ENCODE measurements around the gene DDX23. TPM values are rescaled to one million over a fixed set of nuclear protein-coding genes. Genes with fewer than 3 reads are reported as not detected.

DDX23 gene
- total RNA-seq, 1 donor = 53.6 TPM

DNA sequence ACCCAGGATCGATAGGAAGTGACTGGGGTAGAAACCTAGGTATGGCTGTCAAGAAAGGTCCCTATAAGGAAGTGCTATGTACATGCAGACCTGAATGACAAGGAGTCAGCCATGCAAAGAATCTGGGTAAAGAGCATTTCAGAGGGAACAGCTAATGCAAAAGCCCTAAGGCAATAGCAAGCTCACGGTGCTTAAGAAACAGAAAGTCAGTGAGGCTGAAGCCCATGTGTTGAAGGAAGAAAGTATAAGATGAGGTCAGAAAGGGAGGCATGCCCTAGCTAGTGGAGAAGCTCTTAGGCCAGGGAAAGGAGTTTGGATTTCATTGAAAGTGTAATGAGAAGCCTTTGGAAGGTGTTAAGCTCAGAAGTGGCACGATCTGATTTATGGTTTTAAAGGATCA lies 57.1 kb downstream of the DDX23 start:
- H2AFZ ChIP-seq (ENCODE audit: low read length) = no peak overlapping the region
- no peaks in the 10 kb centered on the region for H4K20me1 ChIP-seq (ENCODE audit: insufficient read depth, low read length)
- no peaks in the 10 kb centered on the region for H3K27me3 ChIP-seq (ENCODE audit: insufficient read depth, low read length)
- no peaks in the 10 kb centered on the region for H3K79me2 ChIP-seq (ENCODE audit: insufficient read depth, low read length)
- H3K4me3 ChIP-seq (ENCODE audit: insufficient read depth, low read length) = no peak overlapping the region
- H3K27ac ChIP-seq (ENCODE audit: low read depth, low read length) = no peak overlapping the region
- TF ChIP-seq, protein P1, sequence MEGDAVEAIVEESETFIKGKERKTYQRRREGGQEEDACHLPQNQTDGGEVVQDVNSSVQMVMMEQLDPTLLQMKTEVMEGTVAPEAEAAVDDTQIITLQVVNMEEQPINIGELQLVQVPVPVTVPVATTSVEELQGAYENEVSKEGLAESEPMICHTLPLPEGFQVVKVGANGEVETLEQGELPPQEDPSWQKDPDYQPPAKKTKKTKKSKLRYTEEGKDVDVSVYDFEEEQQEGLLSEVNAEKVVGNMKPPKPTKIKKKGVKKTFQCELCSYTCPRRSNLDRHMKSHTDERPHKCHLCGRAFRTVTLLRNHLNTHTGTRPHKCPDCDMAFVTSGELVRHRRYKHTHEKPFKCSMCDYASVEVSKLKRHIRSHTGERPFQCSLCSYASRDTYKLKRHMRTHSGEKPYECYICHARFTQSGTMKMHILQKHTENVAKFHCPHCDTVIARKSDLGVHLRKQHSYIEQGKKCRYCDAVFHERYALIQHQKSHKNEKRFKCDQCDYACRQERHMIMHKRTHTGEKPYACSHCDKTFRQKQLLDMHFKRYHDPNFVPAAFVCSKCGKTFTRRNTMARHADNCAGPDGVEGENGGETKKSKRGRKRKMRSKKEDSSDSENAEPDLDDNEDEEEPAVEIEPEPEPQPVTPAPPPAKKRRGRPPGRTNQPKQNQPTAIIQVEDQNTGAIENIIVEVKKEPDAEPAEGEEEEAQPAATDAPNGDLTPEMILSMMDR (IDR thresholded peaks at IDR 0.05; ENCODE audit: extremely low read depth, low read depth, low read length) = no peak
- no peaks in the 10 kb centered on the region for H3K36me3 ChIP-seq (ENCODE audit: insufficient read depth, low read length)
- DNase-seq (ENCODE audit: insufficient read length, low spot score, missing footprints) = no peak
- peaks cover under 1% of the 10 kb centered on the region for H3K4me1 ChIP-seq (ENCODE audit: insufficient read depth, low read length)
- no peaks in the 10 kb centered on the region for H3K9me3 ChIP-seq (ENCODE audit: low read depth, low read length)
- H3K4me2 ChIP-seq (ENCODE audit: insufficient read depth, low read length) = no peak overlapping the region

- DNase-seq (ENCODE audit: insufficient read length, low spot score, missing footprints) = no peak
- no peak overlapping the region for H2AFZ ChIP-seq (ENCODE audit: low read length)
- no peaks in the 10 kb centered on the region for H3K9me3 ChIP-seq (ENCODE audit: low read depth, low read length)
- H3K4me2 ChIP-seq (ENCODE audit: insufficient read depth, low read length) = no peak overlapping the region
- H3K36me3 ChIP-seq (ENCODE audit: insufficient read depth, low read length) = no peaks in the 10 kb centered on the region
- no peak overlapping the region for H3K27ac ChIP-seq (ENCODE audit: low read depth, low read length)
- no peak overlapping the region for H3K4me3 ChIP-seq (ENCODE audit: insufficient read depth, low read length)
- H3K4me1 ChIP-seq (ENCODE audit: insufficient read depth, low read length) = peaks cover 2% of the 10 kb centered on the region
- no peaks in the 10 kb centered on the region for H4K20me1 ChIP-seq (ENCODE audit: insufficient read depth, low read length)
- H3K27me3 ChIP-seq (ENCODE audit: insufficient read depth, low read length) = no peaks in the 10 kb centered on the region
- H3K79me2 ChIP-seq (ENCODE audit: insufficient read depth, low read length) = peaks cover 3% of the 10 kb centered on the region
- TF ChIP-seq, protein P1 (IDR thresholded peaks at IDR 0.05; ENCODE audit: extremely low read depth, low read depth, low read length) = no peak
These were observed 58.3 kb downstream of the DDX23 start for GRCh38 chr12:48793696-48794095.

GRCh38 chr12:48789858-48790326 lies 62.1 kb downstream of the DDX23 start:
- Histone ChIP-seq H3K79me2 (ENCODE audit: insufficient read depth, low read length) (peaks cover 41% of the 10 kb centered on the region), H2AFZ (ENCODE audit: low read length) (peak overlapping the region; percentile 31), H3K4me3 (ENCODE audit: insufficient read depth, low read length) (peak overlapping the region; percentile 86)

More at GRCh38 chr12:48789858-48790326, 62.1 kb downstream of the DDX23 start:
- DNase-seq (ENCODE audit: insufficient read length, low spot score, missing footprints) = no peak
- Histone ChIP-seq H3K27ac (ENCODE audit: low read depth, low read length) (no peak overlapping the region), H3K36me3 (ENCODE audit: insufficient read depth, low read length) (no peaks in the 10 kb centered on the region), H4K20me1 (ENCODE audit: insufficient read depth, low read length) (peaks cover 25% of the 10 kb centered on the region), H3K4me1 (ENCODE audit: insufficient read depth, low read length) (peaks cover 21% of the 10 kb centered on the region), H3K4me2 (ENCODE audit: insufficient read depth, low read length) (peak overlapping the region; percentile 83), H3K27me3 (ENCODE audit: insufficient read depth, low read length) (no peaks in the 10 kb centered on the region), H3K9me3 (ENCODE audit: low read depth, low read length) (no peaks in the 10 kb centered on the region)
- TF ChIP-seq, protein P1 (IDR thresholded peaks at IDR 0.05; ENCODE audit: extremely low read depth, low read depth, low read length) = no peak

Measured in osteoblast (primary cell).